GM13976 (cell line): Measurements from ENCODE around the gene B3GALNT2.

ENCODE experiments used
- DNase-seq: peaks from one replicate; pipeline ENCODE4 v3.0.0; 2012; ENCODE audit warnings: low spot score
- in situ Hi-C: fragments of 300-500 bp; cut with MboI; formaldehyde crosslinking; loops from one replicate; pipeline ENCODE4 v1.12.0; 2022; ENCODE audit warnings: low sequenced_read_pairs, mixed read lengths, inconsistent platforms; ENCODE audit not compliant: unreplicated experiment
- TF ChIP-seq, protein P1 (sequence below): IDR thresholded peaks from 2 replicates; pipeline ENCODE4 v1.5.1; 2012; ENCODE audit warnings: borderline replicate concordance, mild to moderate bottlenecking; ENCODE audit not compliant: insufficient read depth; ENCODE audit errors: extremely low read depth, missing control alignments, control extremely low read depth

Gene B3GALNT2

DNA sequence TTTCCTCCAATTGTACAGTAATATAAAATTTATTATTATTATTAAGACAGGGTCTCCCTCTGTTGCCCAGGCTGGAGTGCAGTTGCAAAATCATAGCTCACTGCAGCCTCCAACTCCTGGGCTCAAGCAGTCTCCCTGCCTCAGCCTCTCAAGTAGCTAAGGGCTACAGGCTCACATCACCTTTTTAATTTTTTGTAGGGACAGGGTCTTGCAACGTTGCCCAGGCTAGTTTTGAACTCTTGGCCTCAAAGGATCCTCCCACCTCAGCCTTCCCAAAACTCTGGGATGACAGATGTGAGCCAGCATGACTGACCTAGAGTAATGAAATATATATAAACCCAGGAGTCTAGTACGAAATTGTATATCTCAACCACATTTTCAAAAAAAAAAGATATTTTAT is 49.2 kb downstream of the B3GALNT2 start:
- TF ChIP-seq, protein P1, sequence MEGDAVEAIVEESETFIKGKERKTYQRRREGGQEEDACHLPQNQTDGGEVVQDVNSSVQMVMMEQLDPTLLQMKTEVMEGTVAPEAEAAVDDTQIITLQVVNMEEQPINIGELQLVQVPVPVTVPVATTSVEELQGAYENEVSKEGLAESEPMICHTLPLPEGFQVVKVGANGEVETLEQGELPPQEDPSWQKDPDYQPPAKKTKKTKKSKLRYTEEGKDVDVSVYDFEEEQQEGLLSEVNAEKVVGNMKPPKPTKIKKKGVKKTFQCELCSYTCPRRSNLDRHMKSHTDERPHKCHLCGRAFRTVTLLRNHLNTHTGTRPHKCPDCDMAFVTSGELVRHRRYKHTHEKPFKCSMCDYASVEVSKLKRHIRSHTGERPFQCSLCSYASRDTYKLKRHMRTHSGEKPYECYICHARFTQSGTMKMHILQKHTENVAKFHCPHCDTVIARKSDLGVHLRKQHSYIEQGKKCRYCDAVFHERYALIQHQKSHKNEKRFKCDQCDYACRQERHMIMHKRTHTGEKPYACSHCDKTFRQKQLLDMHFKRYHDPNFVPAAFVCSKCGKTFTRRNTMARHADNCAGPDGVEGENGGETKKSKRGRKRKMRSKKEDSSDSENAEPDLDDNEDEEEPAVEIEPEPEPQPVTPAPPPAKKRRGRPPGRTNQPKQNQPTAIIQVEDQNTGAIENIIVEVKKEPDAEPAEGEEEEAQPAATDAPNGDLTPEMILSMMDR: no peak
- in situ Hi-C loops: no loop called here

DNA sequence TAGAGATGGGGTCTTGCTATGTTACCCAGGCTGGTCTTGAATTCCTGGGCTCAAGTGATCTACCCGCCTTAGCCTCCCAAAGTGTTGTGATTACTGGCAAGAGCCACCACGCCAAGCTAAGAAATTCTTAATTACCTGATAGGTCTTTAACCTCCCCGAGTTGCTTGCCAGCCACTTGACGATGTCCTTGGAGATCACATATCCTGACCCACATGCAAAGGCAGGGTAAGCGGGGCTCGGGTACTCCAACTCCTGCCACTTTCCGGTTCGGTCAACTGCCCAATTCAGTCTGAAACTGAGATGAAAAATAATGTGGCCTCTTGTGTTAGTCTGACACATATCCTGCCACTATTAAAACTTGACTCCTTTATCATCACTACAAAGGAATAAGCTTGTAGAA is 50.2 kb downstream of the B3GALNT2 start:
- in situ Hi-C loops: no loop called here
- no peak for DNase-seq
- TF ChIP-seq, protein P1: no peak

More for the DNA sequence above, 49.2 kb downstream of the B3GALNT2 start:
- DNase-seq: no peak

DNA sequence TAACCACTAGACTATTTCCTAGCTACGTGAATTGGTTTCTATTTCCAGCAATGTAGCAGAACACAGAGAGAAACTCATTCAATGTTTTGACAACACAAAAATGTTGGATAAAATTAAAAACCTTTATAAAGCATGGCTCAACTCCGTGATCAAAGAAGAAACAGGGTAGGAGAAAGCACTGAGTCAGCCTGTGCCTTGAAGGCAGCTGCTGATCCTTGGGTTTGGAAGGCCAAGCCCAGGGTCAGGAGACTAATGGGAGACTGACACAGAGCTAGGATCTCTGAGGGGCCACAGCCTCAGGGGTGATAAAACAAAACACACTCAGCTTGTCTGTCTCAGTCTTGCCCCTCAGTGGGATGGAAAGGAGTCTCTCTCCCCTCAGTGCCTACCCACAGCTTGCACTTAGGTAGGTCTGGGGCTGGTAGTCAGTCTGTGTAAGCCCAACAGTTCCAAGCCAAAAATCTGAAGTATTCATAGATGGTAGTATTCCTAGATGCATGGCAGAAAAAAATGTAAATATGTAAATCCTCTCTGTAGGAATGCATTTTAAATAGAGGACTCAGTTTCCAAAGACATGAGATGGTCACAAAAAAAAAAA is 53.3 kb downstream of the B3GALNT2 start:
- in situ Hi-C loops: no loop called here
- TF ChIP-seq, protein P1: no peak
- no peak for DNase-seq

DNA sequence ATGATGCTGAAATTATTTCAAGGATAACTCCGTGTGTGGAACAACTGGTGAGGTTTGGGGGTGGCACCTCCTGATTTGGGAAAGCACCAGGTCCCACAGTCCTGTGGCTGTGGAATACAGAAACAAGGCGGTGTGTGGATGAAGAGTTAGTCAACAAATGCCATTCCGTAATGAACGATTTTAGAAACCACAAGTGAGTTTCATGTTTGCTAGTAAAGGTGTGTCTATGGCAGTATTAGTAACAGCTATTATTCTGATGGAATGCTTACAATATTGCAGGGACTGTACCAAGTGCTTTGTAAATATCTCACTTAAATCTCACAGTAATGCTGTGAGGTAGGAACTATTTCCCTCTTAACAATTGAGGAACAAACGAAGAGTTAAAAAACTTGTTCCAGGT is 53.8 kb downstream of the B3GALNT2 start:
- no peak for DNase-seq
- TF ChIP-seq, protein P1: no peak
- in situ Hi-C loops: no loop called here

DNA sequence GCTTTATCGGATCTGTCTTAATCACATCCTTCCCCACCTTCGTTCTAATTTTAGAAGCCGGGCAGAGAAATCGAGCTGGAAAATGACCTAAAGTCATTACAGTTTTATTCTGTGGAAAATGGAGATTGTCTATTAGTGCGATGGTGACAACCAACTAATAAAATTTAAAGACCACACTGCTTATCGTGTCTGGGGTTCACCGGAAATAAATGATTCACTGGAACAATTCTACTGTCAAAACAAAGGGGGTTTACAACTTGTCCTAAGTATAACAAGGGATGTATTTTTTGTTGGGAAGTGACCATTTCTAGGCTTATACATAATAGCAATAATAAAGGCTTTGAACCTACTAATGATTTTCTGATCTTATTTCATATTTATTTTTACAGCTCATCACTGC is 55.6 kb downstream of the B3GALNT2 start:
- DNase-seq: no peak
- TF ChIP-seq, protein P1: no peak
- in situ Hi-C loops: no loop called here

DNA sequence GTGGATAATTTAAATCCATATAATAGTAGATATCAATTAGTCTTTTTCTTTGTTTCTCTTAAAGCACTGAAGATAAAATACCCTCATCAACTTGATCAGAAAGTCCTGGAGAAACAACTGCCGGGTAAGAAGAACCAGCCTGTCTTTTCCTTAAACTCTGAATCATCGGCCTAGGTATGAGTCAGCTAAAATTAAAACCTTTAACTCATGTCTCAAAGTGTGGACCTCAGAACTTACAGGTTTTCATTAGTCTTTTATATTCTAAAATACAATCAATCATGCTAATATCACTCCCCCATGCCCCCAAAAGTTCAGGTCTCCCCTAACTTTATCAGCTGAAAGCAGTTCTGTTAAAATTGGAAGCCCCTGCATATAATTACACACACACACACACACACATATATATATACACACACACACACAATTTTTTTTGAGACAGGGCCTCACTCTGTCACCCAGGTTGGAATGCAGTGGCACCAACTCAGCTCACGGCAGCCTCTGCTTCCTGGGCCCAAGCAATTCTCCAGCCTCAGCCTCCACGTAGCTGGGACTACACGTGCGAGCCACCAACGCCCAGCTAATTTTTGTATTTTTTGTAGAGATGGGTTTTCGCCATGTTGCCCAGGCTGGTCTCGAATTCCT is 61.3 kb downstream of the B3GALNT2 start:
- DNase-seq: no peak
- in situ Hi-C loops: no loop called here
- TF ChIP-seq, protein P1: no peak
